Muscle layer of duodenum (tissue), 2 donors: ENCODE data around the gene DRD2.

Experiments
- H3K27ac ChIP-seq: one replicate; pipeline ENCODE4 v1.7.0; 2013; ENCODE audit warnings: mild to moderate bottlenecking, low read length
- H3K27me3 ChIP-seq: one replicate; pipeline ENCODE4 v1.7.0; 2013; ENCODE audit warnings: low read depth, mild to moderate bottlenecking, control low read depth, low read length
- H3K36me3 ChIP-seq, 2 donors: one replicate each; pipeline ENCODE4 v1.7.0; 2013; ENCODE audit warnings: low read length in 2 of 2, control low read depth in 1 of 2, mild to moderate bottlenecking in 1 of 2; ENCODE audit not compliant: insufficient read depth in 2 of 2, control insufficient read depth in 1 of 2
- H3K4me1 ChIP-seq, 2 donors: one replicate each; pipeline ENCODE4 v1.7.0; 2013; ENCODE audit warnings: low read length in 2 of 2, mild to moderate bottlenecking in 2 of 2, control low read depth in 1 of 2, moderate library complexity in 1 of 2; ENCODE audit not compliant: insufficient read depth in 2 of 2, control insufficient read depth in 1 of 2
- H3K4me3 ChIP-seq, 2 donors: one replicate each; pipeline ENCODE4 v1.7.0; 2013; ENCODE audit warnings: low read length in 2 of 2, low read depth in 1 of 2, mild to moderate bottlenecking in 1 of 2
- H3K9me3 ChIP-seq, 2 donors: one replicate each; pipeline ENCODE4 v1.7.0; 2013; ENCODE audit warnings: low read length in 2 of 2, control low read depth in 1 of 2, mild to moderate bottlenecking in 1 of 2; ENCODE audit not compliant: control insufficient read depth in 1 of 2
- donor health status: healthy.

Gene DRD2

DNA sequence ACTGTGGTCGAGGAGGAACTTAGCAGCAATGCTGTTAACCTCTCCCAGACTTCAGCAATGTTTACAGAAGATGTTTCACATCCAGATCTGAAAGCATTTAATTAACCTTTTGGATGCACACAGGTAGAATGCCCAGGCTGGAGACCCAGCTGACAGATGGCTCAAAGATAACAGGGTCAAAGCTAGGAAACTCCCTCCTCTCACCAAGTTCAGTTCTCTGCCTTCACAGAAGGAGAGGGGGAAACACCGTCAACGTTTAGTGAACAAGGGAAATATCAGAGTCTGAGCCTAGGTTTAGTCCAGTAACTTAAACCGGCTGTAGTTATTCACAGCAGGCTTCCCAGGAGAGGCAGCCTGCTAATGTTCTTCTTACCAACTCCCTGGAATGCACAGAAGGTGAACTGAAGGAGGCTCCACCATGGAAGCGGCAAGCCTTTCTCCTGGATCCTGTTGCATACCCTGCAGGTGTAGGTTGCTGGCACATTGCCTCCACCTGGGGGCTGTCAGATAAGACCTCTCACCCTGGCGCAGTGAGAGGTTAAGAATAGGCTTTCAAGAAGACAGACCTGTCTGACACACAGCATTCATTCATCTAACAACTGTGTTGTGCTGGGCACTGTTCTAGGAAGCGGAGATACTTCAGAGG is 111.1 kb downstream of the DRD2 start:
- no peaks in the 10 kb centered on the region for H3K9me3 ChIP-seq
- H3K36me3 ChIP-seq = peaks cover 14 to 83% of the 10 kb centered on the region in 2 donors
- H3K27me3 ChIP-seq = no peaks in the 10 kb centered on the region

DNA sequence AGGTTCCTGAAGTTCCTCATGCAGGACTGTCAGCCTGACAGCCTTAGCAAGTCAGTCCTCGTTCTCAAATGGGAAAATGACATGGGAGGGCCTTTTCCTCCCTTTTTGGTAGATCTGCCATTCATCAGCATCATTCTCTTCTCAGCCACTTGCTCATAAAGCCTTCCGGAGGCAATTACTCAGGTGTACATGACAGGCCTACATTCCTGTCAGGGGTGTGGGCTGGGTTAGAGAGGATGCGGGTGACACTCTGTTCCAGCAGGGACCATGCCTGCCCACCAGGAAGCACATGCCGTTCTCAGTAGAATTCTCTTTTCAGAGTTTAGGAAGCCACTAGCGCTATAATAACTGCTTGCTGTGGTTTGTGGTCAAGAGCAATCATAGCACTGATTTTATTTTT is 111.8 kb downstream of the DRD2 start:
- Histone ChIP-seq H3K27ac (no peak overlapping the region), H3K4me3 (no peak overlapping the region), H3K27me3 (no peaks in the 10 kb centered on the region), H3K36me3 (peaks cover 16 to 88% of the 10 kb centered on the region in 2 donors), H3K9me3 (no peaks in the 10 kb centered on the region), H3K4me1 (no peaks in the 10 kb centered on the region)

More for the DNA sequence above, 111.1 kb downstream of the DRD2 start:
- Histone ChIP-seq H3K4me1 (no peaks in the 10 kb centered on the region), H3K4me3 (no peak overlapping the region), H3K27ac (no peak overlapping the region)
